Psoas muscle (tissue), 8 donors: ENCODE measurements around the gene C1QL1. TPM values are rescaled to one million over a fixed set of nuclear protein-coding genes. Genes with fewer than 3 reads are reported as not detected.

Experiments used
- ATAC-seq, 4 donors: fragments of 200-7000 bp; cut with Tn5 transposase; one replicate each; pipeline ENCODE4 v1.9.1; 2020; ENCODE audit warnings: moderate library complexity in 3 of 4, mild to moderate bottlenecking in 2 of 4
- DNase-seq, 2 donors: peaks; one replicate each; pipeline ENCODE4 v3.0.0-alpha.2; 2020
- H3K27ac ChIP-seq: fragments of 200-600 bp; one replicate; pipeline ENCODE4 v1.8.0; 2022
- H3K27me3 ChIP-seq, 3 donors: fragments of 200-600 bp in 1 of 3; one replicate each; pipeline versions ENCODE4 v1.6.1 to v1.8.0; 2013 to 2022; ENCODE audit warnings: low read length in 2 of 3, mild to moderate bottlenecking in 2 of 3, moderate library complexity in 1 of 3; ENCODE audit not compliant: insufficient read depth in 3 of 3
- H3K36me3 ChIP-seq, 2 donors: fragments of 200-600 bp in 1 of 2; one replicate each; pipeline versions ENCODE4 v1.6.1 to v1.8.0; 2013 to 2022; ENCODE audit warnings: low read depth in 1 of 2, mild to moderate bottlenecking in 1 of 2, moderate library complexity in 1 of 2; ENCODE audit not compliant: insufficient read depth in 1 of 2
- H3K4me1 ChIP-seq: fragments of 200-600 bp; one replicate; pipeline ENCODE4 v1.8.0; 2022
- H3K4me3 ChIP-seq: fragments of 200-600 bp; one replicate; pipeline ENCODE4 v1.8.0; 2022; ENCODE audit warnings: mild to moderate bottlenecking
- H3K9me3 ChIP-seq: fragments of 200-600 bp; one replicate; pipeline ENCODE4 v1.8.0; 2022
- WGBS, 3 donors: extraction: QIAGEN DNeasy Blood & Tissue Kit; methylation state at CpG; one replicate each; pipeline versions ENCODE4 v1.1.6 to v1.1.7; 2013; 5-methylcytosine and 5-hydroxymethylcytosine counted together
- intact Hi-C, 2 donors: fragments of 100-400 bp; cut with DNase I; formaldehyde crosslinking; loops; one replicate each; pipeline versions ENCODE4 v1.11.0 to v1.14.2; 2022
- long read RNA-seq, 2 donors: library from polyadenylated mRNA; unstranded; transcript quantifications; one replicate each; pipeline ENCODE4 v2.0.0, GENCODE V29; 2021
- polyA plus RNA-seq, 3 donors: library from polyadenylated mRNA; stranded (reverse); fragments of 200-250 nt; gene quantifications; one replicate each; pipeline ENCODE4 v1.2.3, GENCODE V29; 2013
- total RNA-seq, 4 donors: library from RNA; stranded (reverse); fragmentation: NEBNext Ultra II Directional in 2 of 4; extraction: Animal tissue kit (Norgen Biotek cat#: 25700) in 2 of 4; gene quantifications; one replicate each; pipeline versions ENCODE4 v1.2.1 to v1.2.4, GENCODE V29; 2021 to 2023
- TF ChIP-seq, protein P1 (sequence below): fragments of 200-600 bp; IDR thresholded peaks from one replicate; pipeline ENCODE4 v1.8.0; 2022; ENCODE audit warnings: antibody characterized with exemption
- donor health status: healthy with polysubstance abuse.
- donor health status: DM: no; HTN: no; CAD: no; lungs with moderate emphysema.
- donor health status: Bipolar disorder and iron deficiency.
- donor health status: healthy.
- donor health status: DM: yes; HTN: yes; CAD: no.
- donor health status: DM: no; HTN: no; CAD: no.
- donor health status: DM: no; HTN: no; CAD: no.
- donor health status: DM: yes; HTN: yes; CAD: no.

Gene C1QL1
- total RNA-seq (not detected), polyA plus RNA-seq (under 1 TPM in 1 of 3 donors, not detected in 2; 0.05 TPM)
- long read RNA-seq, donor 1: 0 reads
- long read RNA-seq, donor 2: 0 reads

DNA sequence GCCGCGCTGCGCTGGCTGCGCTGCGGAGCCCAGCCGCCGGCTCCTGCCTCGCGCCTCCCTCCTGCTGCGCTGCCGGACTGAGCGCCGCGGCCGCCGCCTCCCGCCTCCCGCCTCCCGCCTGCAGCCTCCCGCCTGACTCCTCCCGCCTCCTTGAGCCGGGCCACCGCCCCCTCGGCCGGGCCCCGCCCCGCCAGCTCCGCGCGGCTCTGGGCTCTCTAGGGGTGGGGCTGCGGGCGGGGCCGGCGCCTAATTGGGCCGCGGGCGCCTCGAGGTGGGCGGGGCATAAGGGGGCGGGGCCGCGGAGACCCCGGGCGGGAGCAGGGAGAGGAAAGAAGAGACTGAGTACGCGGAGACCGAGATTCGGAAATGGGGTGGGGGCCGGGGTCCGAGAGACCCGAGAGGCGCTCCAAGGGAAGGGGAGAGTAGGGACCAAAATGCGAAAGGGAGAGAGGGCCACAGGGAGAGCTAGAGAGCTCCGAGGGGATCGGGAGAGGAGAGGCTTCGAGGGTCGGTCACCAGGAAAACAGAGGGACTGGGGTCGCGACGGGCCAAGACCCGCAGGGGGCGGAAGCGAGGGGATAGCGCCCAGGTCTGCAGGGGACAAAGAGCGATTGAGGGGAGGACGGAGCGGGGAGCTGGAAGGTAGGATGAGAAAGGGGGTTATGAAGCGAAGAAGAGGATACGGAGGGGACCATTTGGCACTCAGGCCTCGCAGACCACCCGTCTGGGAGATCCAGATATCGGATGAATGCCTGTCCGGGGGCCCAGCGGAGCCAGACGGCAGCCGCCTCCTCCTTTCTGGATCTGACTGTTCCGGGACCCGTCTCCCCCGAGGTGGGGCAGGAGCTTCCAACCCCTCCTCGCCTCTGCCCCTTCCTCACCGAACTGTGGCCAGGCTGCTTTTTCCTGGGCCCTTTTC, at the start of gene C1QL1:
Gene C1QL1, minus strand, starts transcription at position 79 of the 919 bp plus-strand sequence. CDS start 255 bp downstream, outside the sequence.
- no peaks in the 10 kb centered on the region for H3K9me3 ChIP-seq
- WGBS, 3 donors: 8 to 11% (median 10%) methylated on average over 36 to 81 of the region's 81 CpGs
- TF ChIP-seq, protein P1, sequence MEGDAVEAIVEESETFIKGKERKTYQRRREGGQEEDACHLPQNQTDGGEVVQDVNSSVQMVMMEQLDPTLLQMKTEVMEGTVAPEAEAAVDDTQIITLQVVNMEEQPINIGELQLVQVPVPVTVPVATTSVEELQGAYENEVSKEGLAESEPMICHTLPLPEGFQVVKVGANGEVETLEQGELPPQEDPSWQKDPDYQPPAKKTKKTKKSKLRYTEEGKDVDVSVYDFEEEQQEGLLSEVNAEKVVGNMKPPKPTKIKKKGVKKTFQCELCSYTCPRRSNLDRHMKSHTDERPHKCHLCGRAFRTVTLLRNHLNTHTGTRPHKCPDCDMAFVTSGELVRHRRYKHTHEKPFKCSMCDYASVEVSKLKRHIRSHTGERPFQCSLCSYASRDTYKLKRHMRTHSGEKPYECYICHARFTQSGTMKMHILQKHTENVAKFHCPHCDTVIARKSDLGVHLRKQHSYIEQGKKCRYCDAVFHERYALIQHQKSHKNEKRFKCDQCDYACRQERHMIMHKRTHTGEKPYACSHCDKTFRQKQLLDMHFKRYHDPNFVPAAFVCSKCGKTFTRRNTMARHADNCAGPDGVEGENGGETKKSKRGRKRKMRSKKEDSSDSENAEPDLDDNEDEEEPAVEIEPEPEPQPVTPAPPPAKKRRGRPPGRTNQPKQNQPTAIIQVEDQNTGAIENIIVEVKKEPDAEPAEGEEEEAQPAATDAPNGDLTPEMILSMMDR: no peak
- H3K27ac ChIP-seq: no peak within 1 kb of the TSS
- DNase-seq (peak; percentile 92 to 95), ATAC-seq (peak; percentile 98 to 99 (median 98))
- intact Hi-C loops: no loop called here
- H3K4me1 ChIP-seq: peaks cover 6% of the 10 kb centered on the region
- peaks cover 0 to 73% (median 17%) of the 10 kb centered on the region in 3 donors for H3K27me3 ChIP-seq
- no peaks in the 10 kb centered on the region for H3K36me3 ChIP-seq
- H3K4me3 ChIP-seq: peak within 1 kb of the TSS; percentile 58

DNA sequence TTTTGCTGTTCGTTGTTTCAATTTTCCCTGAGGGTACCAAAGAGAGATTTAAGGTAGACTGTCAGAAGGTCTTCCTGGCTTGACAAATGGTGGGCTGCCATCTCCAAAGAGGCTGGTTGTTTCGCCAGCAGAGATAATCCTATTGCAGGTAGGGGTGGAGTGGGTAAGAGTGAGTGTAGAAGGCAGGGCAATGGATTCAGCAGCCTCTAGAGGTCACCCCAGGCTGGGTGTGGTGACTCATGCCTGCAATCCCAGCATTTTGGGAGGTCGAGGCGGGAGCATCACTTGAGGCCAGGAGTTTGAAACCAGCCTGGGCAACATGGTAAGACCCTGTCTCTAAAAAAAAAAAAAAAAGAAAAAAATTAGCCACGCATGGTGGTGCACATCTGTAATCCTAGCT, 48.7 kb upstream of the C1QL1 start:
- DNase-seq (no peak), ATAC-seq (no peak)
- H3K27me3 ChIP-seq: no peaks in the 10 kb centered on the region
- no peaks in the 10 kb centered on the region for H3K9me3 ChIP-seq
- H3K36me3 ChIP-seq: no peaks in the 10 kb centered on the region
- TF ChIP-seq, protein P1: no peak
- peaks cover 15% of the 10 kb centered on the region for H3K4me1 ChIP-seq
- H3K27ac ChIP-seq: no peak overlapping the region
- H3K4me3 ChIP-seq: no peak overlapping the region
- intact Hi-C loops: no loop called here
- 77 to 81% (median 79%) methylated on average over 5 of the region's 5 CpGs for WGBS, 3 donors

DNA sequence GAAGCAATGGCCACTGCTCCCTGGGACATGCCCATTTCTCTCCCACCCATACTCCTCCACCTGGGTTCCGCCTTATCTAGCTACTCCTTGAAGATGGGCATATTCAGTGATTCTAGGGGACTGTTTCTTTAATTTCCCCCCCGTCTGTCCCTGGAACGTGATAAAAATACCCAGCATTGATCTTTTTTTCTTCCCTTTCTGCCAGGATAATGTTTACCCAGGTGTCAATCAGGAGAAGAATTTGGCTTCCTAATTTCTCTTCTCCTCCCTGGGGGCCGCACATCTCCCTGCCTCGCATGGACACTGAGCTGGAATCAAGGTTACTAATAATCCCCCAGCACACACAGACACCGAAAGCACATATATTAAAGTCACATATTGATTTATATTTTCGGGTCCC, 48.1 kb upstream of the C1QL1 start:
- ATAC-seq (no peak), DNase-seq (no peak)
- H3K4me1 ChIP-seq: peaks cover 11% of the 10 kb centered on the region
- H3K27me3 ChIP-seq: no peaks in the 10 kb centered on the region
- WGBS, 3 donors: 77 to 85% (median 78%) methylated on average over 7 of the region's 7 CpGs
- intact Hi-C loops: no loop called here
- H3K27ac ChIP-seq: no peak overlapping the region
- no peaks in the 10 kb centered on the region for H3K9me3 ChIP-seq
- no peak overlapping the region for H3K4me3 ChIP-seq
- TF ChIP-seq, protein P1: no peak
- no peaks in the 10 kb centered on the region for H3K36me3 ChIP-seq

DNA sequence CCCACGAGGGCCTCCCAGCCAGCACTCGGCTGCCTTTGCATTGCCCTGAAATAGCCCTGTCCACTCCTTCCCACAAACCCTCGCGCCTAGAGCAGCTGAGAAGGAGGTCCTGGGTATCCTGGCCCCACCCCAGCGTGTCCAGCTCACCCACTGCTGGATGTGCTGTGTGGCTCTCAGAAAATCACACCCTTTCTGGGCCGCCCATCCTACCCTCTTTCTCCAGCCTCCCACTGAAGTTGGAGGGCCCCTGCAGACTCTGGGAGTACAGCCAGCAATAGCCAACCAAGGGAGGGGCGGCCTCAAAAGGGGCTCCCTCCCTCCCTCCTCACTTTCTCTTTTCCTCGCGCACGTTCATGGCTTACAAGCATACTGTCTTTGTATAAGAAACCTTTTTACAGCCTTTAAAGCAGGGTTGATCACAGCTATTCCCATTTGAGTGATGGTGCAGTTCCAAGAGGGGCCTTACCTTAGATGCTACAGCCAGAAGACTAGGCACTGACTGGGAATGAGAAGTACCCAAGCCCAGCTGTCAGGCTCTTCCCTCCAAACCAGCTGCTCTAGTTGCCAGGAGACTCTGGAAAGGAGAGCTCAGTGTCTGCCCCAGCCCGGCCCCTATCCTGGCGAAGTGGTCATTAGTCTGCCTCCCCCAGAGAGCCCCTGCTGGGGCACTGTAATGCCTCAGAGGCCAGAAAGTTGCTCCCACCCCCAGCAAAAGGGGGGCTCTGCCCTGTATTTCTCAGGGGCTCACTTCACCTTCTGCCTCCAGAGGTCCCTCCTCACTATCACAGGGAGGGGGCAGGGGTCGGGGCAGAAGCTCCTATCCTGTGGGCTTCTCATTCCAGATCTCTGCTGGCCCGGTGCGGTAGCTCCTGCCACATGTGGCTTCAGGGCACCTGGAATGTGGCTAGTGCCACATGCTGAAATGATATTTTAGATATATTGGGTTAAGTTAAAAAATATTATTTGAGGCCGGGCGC, 45.2 kb upstream of the C1QL1 start:
- Histone ChIP-seq H3K27ac (no peak overlapping the region), H3K36me3 (no peaks in the 10 kb centered on the region), H3K4me3 (no peak overlapping the region), H3K9me3 (no peaks in the 10 kb centered on the region), H3K27me3 (no peaks in the 10 kb centered on the region), H3K4me1 (peaks cover 2% of the 10 kb centered on the region)
- 46 to 57% (median 48%) methylated on average over 17 of the region's 17 CpGs for WGBS, 3 donors
- DNase-seq (no peak), ATAC-seq (peak in 1 of 4 donors; percentile 58)
- intact Hi-C loops: no loop called here
- TF ChIP-seq, protein P1: no peak
